NCI-H69 (cell line): ENCODE data around the gene IMPA2.
"Not testable (repeated sequence)": the region's sequence is repeated elsewhere in the genome, so short reads cannot be mapped to it uniquely, and the experiment has no call there.

ENCODE experiments used
- DNase-seq: peaks from one replicate; lab custom pipeline; 2025; lab: John Stamatoyannopoulos, UW

The IMPA2 gene

DNA sequence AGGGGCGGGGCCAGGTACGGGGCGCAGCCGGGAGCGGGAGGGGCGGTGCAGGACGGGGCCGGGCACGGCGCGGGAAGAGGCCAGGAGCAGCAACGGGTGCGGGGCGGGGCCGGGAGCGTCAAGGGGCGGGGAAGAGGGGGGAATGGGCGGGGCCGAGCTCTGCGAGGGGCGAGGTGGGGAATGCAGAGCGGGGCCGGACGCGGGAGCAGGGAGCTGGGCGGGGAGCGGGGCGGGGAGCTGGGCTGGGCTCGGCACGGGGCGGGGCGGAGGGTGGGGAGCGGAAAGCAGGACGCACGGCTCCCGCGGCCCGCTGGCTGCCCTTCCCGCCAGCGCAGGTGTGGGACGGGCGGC lies at the start of gene IMPA2:
Gene IMPA2 (plus strand): TSS at position 316 of the 351 bp plus-strand sequence. CDS start 163 bp downstream, outside the sequence.
- peak; percentile 96 for DNase-seq

DNA sequence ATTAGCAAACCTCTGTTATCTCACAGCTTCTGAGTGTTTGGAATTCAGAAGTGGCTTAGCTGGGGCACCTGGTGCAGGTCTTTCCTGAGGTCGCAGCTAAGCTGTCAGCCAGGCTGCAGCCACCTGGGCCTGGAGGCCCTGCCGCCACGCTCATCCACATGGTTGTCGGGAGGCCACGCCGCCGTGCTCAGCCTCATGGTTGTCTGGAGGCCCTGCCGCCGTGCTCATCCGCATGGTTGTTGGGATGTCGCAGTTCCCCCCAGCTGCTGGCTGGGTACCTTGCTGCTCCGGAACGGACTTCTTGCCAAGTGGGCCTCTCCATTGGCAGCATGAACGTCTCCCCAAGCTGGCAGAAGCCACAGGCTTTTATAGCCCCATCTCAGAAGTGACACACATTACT lies 48.9 kb upstream of the IMPA2 start:
- no peak for DNase-seq

DNA sequence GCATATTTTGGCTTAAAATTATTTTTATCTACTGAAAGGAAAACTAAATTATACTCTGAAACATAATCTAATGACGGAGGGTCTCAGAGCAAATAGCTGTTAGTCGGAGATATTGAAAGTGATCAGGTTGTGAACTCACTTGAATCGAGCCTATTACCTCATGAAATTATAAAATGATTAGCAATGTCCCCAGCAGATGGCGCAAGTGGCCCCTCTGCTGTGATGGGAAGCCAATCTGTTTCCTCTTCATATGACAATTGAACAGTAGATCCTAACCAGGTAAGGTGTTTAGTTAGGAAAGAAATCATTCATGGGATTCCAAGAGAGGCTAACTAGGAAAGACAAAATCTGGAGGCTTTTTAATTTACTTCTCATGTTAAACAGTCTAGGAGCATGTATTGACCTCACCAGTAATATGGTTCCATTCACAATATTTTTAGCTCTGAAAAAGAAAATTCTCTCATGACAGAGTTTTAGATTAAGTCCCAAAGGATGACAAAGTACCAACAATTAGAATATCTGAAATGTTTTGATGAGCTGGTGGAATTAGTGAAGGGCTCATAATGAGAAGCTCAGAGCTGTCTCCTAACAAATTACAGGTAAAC lies 43.3 kb upstream of the IMPA2 start:
- DNase-seq = peak; percentile 72

DNA sequence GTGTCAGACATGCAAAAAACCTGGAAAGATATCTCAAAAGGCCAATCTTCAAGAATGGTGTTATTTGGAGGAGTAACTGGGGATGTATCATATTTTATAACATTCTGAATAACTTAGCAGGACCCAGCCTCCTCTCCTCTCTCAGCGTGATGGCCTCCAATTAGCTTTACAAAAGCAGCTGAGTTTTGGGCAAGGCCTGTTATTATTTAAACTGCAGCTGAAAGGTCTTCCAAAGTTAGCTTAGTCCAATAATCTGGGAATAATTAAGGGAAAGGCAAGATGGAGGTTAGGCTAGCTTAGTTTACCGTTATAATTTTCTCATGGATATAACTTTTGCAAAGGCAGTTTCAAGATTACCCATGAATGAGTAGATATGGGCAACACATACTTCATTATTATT lies 40.4 kb upstream of the IMPA2 start:
- DNase-seq = no peak

DNA sequence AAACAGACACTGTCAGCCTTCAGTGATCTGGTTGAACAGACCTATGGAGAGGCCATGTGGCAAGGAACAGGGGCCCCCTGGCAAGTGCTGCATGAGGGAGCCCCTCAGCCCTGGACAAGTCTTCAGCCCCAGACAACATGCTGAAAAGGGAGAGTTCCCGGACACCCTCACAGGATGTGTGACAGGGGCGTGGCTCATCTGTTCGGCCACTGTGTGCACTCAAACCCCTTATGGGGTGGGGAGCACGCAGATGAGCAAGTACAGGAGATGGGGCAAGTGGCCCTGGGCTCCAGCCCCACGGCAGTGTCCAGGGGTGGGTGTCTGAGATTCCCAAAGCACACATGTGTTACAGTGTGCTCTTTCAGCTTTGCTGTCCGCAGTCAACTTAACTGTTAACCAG lies 37.8 kb upstream of the IMPA2 start:
- DNase-seq = no peak

DNA sequence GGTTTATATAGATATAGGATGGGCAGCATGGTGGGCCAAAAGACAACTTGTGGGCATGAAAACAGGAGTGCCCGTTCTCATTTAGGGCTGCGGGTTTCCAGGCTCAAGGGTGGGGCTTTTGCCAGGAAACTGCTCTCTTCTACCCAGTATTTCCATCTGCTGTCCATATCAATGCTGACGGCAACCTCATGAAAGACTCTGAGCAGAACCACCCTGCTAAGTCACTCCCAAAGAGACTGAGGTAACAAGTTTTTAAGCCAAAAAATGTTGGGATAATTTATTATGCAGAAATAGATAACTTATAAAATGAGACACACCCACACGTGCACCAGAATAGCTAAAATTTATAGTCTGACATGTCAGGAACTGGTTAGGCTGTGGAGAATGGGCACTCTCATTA lies 37.1 kb upstream of the IMPA2 start:
- no peak for DNase-seq

DNA sequence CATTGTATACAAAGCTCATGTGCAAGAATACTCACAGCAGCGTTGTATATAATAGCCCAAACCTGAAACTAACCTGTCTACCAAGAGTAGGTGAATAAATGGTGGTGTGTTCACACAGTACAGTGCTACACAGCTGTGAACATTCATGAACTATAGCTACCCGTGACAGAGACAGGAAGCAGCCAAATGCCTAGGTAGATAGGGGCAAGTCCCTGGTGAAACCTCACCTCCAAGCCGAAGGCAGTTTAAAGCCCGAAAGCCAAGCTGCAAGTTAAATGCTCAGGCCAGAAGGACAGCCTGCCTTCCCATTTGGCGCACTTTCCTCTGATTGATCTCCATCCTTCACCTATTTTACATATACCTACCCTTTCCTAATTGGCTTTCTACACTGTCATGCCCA lies 36.5 kb upstream of the IMPA2 start:
- no peak for DNase-seq

DNA sequence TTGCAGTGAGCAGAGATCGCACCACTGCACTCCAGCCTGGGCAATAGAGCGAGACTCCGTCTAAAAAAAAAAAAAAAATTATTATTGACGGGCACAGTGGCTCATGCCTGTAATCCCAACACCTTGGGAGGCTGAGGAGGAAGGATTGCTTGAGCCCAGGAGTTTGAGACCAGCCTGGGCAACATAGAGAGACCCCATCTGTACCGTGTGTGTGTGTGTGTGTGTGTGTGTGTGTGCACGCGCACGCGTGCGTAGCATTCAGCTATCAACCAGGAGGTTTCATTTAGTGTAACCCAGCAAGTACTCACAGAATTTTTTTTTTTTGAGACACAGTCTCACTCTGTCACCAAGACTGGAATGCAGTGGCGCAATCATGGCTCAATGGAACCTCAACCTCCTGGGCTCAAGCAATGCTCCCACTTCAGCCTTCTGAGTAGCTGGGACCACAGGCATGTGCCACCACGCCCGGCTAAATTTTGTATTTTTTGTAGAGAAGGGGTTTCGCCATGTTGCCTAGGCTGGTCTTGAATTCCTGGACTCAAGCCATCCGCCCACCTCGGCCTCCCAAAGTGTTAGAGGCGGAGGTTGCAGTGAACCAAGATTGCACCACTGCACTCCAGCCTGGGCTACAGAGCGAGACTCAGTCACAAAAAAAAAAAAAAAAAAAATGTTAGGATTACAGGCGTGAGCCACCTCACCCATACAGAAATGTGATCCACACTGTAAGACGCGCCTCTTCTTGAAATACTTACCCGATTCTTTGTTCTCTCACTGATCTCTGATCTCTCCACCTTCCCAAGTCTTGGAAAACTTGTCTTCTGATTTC lies 35.3 kb upstream of the IMPA2 start:
- not testable (repeated sequence) for DNase-seq

DNA sequence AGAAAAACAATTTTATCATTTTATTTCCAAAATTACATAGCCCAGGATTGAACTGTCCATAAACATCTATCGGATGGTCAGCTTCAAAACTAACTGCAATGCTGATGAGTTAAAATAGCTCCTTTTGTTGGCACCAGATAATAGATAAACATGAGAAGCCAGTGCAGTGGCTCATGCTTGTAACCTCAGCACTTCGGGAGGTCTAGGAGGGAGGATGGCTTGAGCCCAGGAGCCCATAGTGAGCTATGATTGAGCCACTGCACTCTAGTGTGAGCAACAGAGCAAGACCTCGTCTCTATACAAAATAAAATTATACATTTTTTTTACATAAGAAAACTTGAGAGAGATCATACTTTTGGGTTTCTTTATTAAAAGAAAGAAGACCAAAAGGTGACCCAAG lies 34.6 kb upstream of the IMPA2 start:
- no peak for DNase-seq

DNA sequence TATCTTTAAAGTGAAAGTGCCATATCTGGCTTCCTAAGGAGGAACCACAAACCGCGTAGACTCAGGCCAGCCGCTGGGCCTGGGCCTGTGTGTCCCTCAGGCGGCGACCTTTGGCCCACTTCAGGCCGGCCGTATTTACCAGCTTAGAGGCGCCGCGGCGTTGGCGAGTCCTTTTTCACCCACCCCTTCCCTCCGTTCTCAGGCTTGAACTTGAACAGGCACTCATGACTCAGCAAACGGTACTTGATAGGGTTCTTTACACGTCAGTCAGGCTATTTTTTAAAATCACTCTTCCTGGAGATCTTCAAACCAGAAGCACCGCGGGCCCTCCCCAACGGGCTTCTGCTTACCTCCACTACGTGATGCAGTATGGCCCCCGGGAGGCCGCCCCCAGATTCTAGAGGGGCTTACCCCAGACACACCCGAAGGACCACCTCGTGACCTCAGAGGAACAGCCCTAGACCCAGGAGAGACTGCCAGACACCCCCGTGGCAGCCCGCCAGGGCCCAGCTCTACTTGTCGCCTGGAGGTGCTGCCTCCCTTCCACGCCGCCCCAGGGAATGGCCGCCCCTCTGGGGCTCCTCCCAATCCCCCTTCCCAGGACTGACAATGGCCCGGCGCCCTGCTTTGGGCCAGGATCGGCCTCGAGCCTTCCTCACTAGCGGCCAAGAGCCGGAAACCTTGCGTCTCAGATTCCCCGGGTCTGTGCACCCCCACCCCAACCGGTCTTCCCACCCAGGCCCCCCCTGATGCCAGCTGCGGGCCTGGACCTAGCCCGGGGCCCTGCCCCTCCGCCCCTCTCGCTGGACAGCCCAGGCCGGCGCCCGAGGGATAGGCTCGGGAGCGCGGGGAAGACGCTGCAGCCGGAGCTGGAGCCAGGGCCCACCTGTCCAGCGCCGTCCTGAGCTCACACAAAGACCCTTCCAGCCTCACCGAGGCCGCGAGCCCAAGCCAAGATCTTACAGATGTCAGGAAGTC lies 33.8 kb upstream of the IMPA2 start:
- no peak for DNase-seq

DNA sequence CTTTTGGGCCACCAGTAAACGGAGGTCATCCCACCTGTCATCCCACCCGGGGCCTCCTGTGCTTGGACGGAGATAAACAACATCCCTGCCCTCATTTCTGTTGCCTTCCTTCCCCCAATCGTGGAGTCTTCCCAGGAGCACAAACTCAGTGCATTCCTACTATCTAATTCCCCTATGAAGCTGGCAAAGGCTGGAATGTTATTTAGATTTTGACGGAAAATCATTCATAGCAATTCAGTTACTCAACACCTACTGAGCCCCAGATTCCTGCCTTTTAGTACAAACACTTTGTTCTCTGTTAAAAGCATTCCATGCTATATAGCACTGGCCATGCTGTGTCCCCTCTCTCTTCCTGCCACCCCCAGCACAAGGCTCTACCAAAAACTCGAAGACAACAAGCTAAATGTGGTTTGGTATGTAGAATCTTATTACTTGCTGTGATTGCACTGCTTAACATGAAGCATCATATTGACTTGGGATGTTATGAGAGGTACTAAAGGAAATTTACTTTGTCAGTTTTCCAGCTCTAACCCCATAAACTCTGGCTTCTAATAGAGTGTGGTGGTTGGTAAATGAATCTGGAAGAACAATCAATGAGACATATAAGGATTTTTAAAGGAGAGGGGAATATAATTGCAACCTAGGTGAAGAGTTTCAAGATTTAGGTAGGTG lies 32.3 kb upstream of the IMPA2 start:
- no peak for DNase-seq

DNA sequence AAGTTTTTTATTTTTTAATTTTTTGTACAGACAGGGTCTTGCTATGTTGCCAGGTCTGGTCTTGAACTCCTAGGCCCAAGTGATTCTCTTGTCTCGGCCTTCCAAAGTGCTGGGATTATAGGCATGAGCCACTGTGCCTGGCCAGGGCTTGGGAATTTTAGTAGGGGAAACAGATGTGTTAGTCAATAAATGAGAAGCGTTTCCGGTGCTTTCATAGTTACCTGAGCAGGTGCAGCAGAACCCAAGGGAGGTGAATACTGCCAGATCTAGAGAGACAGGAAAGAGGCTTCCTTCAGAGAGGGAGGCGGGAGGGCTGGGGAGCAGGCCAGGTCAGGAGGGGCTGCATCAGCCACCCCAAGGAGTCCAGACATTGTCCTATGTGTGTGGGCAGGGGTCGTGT lies 30.5 kb upstream of the IMPA2 start:
- peak; percentile 16 for DNase-seq

DNA sequence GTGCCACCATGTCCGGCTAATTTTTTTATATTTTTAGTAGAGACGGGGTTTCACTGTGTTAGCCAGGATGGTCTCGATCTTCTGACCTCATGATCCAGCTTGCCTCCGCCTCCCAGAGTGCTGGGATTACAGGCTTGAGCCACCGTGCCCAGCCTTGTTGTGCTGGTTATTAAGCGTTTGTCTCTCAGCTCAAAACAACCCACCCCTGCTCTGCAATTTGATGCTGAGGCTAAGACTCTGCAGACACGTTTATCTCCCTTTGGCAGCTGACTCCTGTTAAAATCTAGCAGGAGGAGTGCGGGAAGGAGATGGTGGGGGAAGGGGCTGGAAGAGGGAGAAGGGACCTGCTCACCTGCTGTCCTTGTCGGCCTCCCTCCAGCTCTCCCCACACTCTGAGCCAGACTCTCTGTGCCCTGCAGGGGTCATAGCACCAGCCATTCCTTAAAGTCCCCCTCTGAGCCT lies 29.9 kb upstream of the IMPA2 start:
- no peak for DNase-seq

DNA sequence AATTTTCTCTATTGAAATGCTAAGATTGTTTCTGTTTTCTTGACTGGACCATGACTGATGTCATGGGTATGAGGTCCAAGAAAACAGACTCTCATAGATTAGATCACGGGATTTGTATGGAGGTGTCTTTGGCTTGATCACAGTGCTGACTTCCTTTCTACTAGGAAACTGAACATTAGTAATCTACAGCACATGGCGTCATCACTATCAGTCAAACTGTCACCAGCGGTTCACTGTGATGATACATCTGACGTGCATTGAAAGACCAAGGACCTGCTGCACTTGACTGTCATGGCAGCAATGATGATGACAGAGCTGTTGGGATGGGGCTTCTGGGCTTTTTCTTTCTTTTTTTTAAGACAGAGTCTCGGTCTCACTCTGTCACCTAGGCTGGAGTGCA lies 28.2 kb upstream of the IMPA2 start:
- no peak for DNase-seq

DNA sequence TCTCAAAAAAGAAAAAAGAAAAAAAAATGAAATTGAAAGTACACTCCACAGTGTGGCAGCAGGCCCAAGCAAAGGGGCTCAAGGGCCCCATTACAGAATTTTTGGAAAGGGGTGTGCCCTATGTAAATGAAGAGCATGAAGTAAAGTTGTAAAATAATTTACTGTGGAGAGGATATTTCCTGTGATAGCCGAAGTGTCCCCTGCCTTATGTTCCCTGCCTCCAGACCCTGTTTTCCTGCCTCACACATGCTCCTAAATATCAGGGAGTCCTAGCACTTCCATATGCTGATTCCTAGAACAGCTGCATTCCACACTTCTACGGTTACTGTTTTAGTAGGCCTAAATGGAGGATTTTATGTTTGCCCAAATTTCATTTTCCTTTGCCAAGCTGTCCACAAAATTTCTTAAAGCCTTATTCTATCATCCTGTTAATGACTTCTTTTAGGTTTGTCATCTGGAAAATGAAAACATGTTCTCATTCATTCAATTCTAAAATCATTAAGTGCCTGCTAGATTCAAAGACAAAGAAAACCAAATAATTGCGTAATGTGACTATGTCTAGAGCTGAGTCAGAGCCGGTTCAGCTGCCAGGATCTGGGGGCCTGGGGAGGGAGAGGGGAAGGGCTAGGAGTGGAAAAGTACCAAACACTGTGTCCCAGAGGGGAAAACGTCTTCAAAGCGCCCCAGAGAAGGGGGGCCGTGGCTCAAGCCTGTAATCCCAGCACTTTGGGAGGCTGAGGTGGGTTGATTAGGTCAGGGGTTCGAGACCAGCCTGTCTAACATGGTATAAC lies 25.9 kb upstream of the IMPA2 start:
- peak; percentile 15 for DNase-seq

DNA sequence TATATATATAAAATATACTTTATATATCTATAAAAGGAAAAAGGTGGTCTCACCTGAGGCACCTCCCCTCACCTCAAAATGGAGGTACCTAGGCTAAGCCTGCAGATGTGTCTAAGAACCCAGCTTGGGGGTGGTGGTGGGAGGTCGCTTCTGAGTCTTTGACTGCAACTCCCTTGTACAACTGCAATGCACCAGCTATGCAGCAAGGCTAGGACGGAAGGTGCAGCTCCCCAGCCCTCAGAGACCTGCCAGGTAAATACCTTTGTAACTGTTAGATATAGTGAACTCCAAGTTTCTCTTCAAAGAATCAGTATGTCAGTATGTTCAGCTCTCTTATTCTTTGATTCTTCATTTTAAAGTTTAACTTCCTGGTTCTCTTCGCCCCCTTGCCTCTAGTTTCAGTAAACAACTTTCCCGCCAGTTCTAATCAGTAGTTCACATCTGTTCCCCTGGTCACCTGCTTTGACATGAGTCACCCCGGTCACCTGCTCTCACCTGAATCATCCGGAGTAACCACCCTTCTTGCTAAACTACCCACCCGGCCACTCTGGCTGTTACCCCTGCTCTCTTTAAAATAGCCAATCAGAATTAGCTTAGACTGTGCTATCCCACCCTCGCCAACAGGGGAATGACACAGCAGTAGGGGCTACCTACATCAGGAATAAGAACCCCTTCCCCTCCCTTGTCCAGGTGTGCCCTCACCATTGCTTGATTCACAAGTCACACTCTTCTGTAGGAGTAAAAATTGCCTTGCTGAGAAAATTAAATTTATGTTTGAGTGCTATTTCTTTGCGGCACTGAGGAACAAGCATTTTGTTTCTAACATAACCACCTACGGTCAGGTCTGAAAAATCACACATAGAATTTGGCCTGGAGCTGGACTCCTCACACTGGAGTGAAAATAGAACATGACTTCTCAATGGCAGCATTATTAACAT lies 24.7 kb upstream of the IMPA2 start:
- no peak for DNase-seq

DNA sequence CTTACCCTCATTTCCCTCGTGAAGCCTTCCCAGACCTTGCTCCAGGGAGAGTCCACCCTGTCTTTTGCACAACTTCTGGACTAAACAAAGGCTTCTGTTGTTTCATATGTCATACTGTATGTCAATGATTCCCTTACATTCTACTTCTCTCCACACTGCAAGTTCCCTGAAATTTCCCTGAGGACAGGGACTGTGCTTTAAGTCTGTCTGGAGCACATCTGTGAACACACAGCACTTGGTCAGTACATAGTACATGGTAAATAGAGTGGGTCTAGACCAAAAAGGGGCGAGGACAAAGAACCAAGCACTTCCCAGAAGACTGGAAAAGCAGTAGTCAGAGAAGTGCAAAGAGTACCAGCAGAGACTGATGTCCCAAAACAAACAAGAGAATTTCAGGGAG lies 23.7 kb upstream of the IMPA2 start:
- no peak for DNase-seq

DNA sequence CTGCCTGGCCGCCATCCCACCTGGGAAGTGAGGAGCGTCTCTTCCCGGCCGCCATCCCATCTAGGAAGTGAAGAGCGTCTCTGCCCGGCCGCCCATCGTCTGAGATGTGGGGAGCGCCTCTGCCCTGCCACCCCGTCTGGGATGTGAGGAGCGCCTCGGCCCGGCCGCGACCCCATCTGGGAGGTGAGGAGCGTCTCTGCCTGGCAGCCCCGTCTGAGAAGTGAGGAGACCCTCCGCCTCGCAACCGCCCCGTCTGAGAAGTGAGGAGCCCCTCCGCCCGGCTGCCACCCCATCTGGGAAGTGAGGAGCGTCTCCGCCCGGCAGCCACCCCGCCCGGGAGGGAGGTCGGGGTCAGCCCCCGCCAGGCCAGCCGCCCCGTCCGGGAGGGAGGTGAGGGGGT lies 21.7 kb upstream of the IMPA2 start:
- DNase-seq = not testable (repeated sequence)

DNA sequence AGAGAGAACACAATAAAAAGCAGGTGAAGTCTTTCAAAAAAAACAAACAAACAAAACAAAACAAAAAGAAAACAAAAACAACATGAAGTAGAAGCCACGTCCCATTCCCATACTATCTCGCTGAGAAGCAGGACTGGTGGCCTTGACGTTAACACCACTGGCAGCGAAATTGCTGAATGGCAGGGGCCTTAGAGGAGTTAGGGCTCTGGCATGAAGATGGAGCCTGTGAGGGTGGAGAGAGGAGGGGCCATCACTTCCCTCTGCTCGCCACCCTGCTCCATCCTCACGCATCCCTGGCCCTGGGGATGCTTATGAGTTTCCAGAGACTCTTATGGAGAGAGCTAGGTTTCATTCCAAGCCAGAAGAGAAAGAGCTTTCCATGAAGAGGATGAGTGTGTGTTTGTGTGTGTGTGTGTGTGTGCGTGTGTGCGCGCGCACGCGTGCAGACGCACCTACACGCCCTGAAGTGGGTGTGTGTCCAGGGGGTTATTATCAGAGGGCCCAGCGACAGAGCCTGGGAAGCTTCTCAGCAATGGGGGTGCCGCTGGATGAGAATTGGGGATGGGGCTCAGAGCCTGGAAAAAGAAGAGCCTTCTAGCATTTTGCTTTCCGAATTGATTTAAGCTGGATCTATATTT lies 20.4 kb upstream of the IMPA2 start:
- no peak for DNase-seq

DNA sequence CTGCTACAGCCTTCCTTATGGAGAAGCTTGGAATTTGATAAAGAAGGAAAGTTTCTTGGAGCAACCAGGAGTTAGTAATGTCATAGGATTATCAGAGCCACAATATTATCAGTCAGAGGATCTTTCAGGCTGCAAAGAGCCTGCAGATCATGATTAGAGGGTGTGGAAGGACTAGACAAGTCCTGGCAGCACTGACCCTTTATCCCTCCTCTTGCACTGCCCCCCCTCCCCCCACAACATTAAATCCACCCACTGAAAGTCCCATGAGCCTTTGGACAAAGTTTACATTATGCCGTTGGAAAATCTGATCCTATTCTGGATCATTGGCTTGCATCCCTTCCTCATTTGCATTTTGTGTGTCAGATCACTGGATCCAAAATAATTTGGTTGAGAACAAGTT lies 18.7 kb upstream of the IMPA2 start:
- DNase-seq = no peak
